Uterus (tissue), 4 donors: ENCODE data around the gene SLC35E1. TPM values are rescaled to one million over a fixed set of nuclear protein-coding genes. Genes with fewer than 3 reads are reported as not detected.

Experiments
- DNase-seq, 2 donors: peaks; one replicate each; pipeline ENCODE4 v3.0.0-alpha.2; 2019 to 2020
- H3K27ac ChIP-seq, 2 donors: fragments of 200-600 bp; sonication (generic); 1 replicate in 1 of 2; 2 replicates in 1 of 2; pipeline ENCODE4 v1.5.1; 2016 to 2018
- H3K27me3 ChIP-seq, 2 donors: fragments of 200-600 bp; sonication (generic); one replicate each; pipeline ENCODE4 v1.5.1; 2018 to 2019; ENCODE audit warnings: control low read depth in 1 of 2
- H3K36me3 ChIP-seq, 2 donors: fragments of 200-600 bp; sonication (generic); one replicate each; pipeline ENCODE4 v1.5.1; 2019; ENCODE audit warnings: control low read depth in 1 of 2
- H3K4me1 ChIP-seq, 2 donors: fragments of 200-600 bp; sonication (generic); one replicate each; pipeline ENCODE4 v1.5.1; 2018 to 2019; ENCODE audit warnings: control low read depth in 1 of 2
- H3K4me3 ChIP-seq, 2 donors: fragments of 200-600 bp; sonication (generic); 1 replicate in 1 of 2; 2 replicates in 1 of 2; pipeline ENCODE4 v1.5.1; 2018 to 2019; ENCODE audit warnings: mild to moderate bottlenecking in 1 of 2
- H3K9me3 ChIP-seq, 2 donors: fragments of 200-600 bp; sonication (generic); one replicate each; pipeline ENCODE4 v1.5.1; 2019; ENCODE audit warnings: control low read depth in 1 of 2
- POLR2A ChIP-seq, 2 donors: fragments of 450-650 bp; IDR thresholded peaks; one replicate each; pipeline ENCODE4 v1.6.1; 2016; ENCODE audit warnings: antibody characterized with exemption in 2 of 2, mild to moderate bottlenecking in 1 of 2, moderate library complexity in 1 of 2
- intact Hi-C: fragments of 100-400 bp; cut with DNase I; formaldehyde crosslinking; loops from one replicate; pipeline ENCODE4 v1.15.1; 2023; ENCODE audit warnings: low total_unique reads
- total RNA-seq, 4 donors: library from RNA; depleted of rRNA in 3 of 4; stranded (reverse); fragments of >200 nt in 3 of 4; gene quantifications; one replicate each; pipeline versions ENCODE4 v1.1.0 to v1.2.4, GENCODE V29; 2014 to 2023
- TF ChIP-seq, protein P1 (sequence below), 4 experiments: fragments of 200-600 bp in 2 of 4; fragments of 450-650 bp in 2 of 4; sonication (generic) in 2 of 4; IDR thresholded peaks; one replicate each; pipeline ENCODE4 v1.5.1; 2016 to 2019; ENCODE audit warnings: antibody characterized with exemption in 4 of 4, mild to moderate bottlenecking in 2 of 4, moderate library complexity in 1 of 4
- donor health status: DM: yes; HTN: yes; CAD: no.

The SLC35E1 gene
- total RNA-seq, 4 donors from 2014 or later, result 10.2 to 39.8 (median 19.8) TPM

DNA sequence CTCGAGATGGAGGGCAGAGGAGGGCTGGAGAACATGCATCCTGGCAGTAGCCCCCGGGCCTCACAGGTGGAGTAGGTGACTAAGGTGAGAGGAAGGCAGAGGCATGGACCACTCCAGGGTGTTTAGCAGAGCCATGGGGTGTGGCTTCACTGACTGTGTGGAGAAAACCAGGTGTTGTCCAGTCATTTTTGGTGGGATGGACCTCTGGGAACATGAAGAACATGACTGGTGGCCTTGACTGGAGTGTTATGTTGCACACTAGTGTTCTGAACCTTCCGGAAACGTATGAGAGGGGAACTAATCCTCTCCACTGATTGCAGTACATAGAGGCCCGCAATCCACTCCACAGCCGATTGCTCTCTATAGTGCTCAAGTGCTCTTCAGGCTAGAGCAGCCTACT, 38.9 kb upstream of the SLC35E1 start:
- peaks cover 16 to 21% of the 10 kb centered on the region in 2 donors for H3K4me1 ChIP-seq
- no peak overlapping the region for H3K4me3 ChIP-seq
- DNase-seq, result no peak
- H3K27me3 ChIP-seq, result no peaks in the 10 kb centered on the region
- H3K9me3 ChIP-seq, result no peaks in the 10 kb centered on the region
- TF ChIP-seq POLR2A (IDR thresholded peaks at IDR 0.05), result no peak
- TF ChIP-seq, protein P1, sequence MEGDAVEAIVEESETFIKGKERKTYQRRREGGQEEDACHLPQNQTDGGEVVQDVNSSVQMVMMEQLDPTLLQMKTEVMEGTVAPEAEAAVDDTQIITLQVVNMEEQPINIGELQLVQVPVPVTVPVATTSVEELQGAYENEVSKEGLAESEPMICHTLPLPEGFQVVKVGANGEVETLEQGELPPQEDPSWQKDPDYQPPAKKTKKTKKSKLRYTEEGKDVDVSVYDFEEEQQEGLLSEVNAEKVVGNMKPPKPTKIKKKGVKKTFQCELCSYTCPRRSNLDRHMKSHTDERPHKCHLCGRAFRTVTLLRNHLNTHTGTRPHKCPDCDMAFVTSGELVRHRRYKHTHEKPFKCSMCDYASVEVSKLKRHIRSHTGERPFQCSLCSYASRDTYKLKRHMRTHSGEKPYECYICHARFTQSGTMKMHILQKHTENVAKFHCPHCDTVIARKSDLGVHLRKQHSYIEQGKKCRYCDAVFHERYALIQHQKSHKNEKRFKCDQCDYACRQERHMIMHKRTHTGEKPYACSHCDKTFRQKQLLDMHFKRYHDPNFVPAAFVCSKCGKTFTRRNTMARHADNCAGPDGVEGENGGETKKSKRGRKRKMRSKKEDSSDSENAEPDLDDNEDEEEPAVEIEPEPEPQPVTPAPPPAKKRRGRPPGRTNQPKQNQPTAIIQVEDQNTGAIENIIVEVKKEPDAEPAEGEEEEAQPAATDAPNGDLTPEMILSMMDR (IDR thresholded peaks at IDR 0.05), result no peak
- no peaks in the 10 kb centered on the region for H3K36me3 ChIP-seq
- intact Hi-C loops, result no loop called here
- H3K27ac ChIP-seq, result peak overlapping the region; percentile 80 to 96

DNA sequence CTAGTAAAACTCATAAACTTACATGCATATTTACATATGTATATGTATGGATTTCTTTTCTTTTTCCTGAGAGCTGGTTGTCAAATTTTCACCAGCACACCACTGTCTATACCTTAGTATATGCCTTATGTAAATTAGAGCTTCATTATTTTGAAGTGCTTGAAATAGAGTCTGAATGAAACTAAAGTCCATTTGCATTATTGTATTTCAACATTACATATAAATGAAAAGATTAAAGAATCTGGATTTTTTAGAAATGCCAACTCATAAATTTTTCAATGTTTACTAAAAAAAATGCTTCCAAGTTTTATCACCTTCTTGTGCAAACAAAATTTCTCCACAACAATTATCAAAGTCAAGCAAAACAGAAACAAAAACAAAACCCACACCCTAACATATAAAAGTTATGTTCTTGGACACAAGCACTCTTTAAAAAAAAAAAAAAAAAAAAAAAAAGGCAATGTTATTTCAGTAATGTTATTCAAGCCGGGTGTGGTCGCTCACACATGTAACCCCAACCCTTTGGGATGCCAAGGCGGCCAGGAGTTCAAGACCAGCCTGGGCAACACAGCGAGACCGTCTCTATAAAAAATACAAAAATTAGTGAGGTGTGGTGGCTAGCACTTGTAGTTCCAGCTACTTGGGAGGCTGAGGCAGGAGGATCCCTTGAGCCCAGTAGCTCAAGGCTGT, 37.4 kb upstream of the SLC35E1 start:
- DNase-seq, result no peak
- intact Hi-C loops, result no loop called here
- TF ChIP-seq, protein P1 (IDR thresholded peaks at IDR 0.05), result no peak
- TF ChIP-seq POLR2A (IDR thresholded peaks at IDR 0.05), result no peak
- Histone ChIP-seq H3K27me3 (no peaks in the 10 kb centered on the region), H3K9me3 (no peaks in the 10 kb centered on the region), H3K27ac (peak overlapping the region; percentile 80 to 96), H3K4me1 (peaks cover 16 to 18% of the 10 kb centered on the region in 2 donors), H3K36me3 (no peaks in the 10 kb centered on the region), H3K4me3 (no peak overlapping the region)

DNA sequence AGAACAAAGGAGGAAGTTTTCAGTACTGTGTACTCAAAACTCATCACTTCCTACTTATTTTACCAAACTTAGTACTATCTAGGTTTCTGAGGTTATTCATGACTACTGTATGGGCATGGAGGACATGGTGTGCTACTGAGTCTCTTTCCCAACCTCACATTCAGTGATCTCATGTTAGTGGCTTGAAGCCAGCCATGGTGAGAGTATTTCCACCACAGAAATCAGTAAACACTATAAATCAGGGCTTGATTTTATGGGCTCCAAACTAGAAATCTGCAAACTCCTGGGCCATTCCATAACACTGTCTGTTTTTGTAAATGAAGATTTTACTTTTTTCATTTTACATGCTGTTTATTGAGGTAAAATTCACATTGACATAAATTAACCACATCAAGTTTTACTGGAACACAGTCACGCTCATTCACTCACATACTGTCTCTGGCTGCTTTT, 36.1 kb upstream of the SLC35E1 start:
- Histone ChIP-seq H3K36me3 (no peaks in the 10 kb centered on the region), H3K4me3 (no peak overlapping the region), H3K27ac (peak overlapping the region; percentile 88 to 96), H3K27me3 (no peaks in the 10 kb centered on the region), H3K9me3 (no peaks in the 10 kb centered on the region), H3K4me1 (peaks cover 16 to 18% of the 10 kb centered on the region in 2 donors)
- intact Hi-C loops, result no loop called here
- TF ChIP-seq, protein P1 (IDR thresholded peaks at IDR 0.05), result no peak
- TF ChIP-seq POLR2A (IDR thresholded peaks at IDR 0.05), result no peak
- DNase-seq, result peak; percentile 70 to 93

DNA sequence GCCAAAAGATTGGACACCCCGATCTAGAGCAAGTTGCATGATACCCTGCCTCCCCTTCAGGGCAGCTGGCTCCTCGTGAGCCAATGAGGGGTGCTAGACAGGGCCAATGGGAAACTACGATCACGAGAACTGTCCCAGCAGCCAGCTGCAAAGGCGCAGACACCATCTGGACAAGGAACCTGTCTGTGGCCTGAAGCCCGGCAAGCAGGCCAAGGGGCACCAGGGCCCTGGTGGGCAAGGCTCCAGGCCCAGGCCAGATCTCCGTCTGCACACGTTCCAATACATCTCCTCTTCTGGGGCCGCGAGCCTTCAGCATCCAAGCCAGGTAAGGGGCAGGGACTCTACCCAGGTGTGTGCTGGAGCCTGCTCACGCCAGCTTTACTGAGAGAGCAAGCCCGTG, 35.6 kb upstream of the SLC35E1 start:
- no peak for DNase-seq
- peaks cover 16 to 18% of the 10 kb centered on the region in 2 donors for H3K4me1 ChIP-seq
- intact Hi-C loops, result no loop called here
- peak overlapping the region; percentile 88 to 96 for H3K27ac ChIP-seq
- no peaks in the 10 kb centered on the region for H3K9me3 ChIP-seq
- H3K4me3 ChIP-seq, result no peak overlapping the region
- TF ChIP-seq POLR2A (IDR thresholded peaks at IDR 0.05), result no peak
- TF ChIP-seq, protein P1 (IDR thresholded peaks at IDR 0.05), result no peak
- no peaks in the 10 kb centered on the region for H3K36me3 ChIP-seq
- H3K27me3 ChIP-seq, result no peaks in the 10 kb centered on the region

DNA sequence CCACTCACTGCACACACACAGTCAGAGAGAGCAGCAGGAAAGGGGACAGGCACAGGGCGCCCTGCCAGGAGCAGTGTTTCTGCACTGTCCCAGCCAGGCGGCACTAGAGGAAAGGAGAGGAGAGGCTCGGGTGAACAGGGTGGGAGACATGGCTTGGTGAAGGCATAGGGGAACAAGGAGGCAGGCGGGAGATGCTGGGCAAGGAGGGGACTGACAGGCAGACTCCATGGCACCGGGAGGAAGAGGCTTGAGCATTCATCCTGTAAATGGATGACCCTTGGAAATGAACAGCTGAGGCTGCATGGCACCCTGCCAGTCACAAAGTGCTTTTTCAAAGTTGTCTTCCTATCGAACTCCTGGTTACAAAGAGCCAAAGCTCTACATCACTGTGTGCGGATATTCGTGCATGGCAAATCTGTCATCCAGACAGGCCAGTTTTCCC, 33.4 kb upstream of the SLC35E1 start:
- Histone ChIP-seq H3K9me3 (no peaks in the 10 kb centered on the region), H3K36me3 (no peaks in the 10 kb centered on the region), H3K4me3 (no peak overlapping the region), H3K27ac (peak overlapping the region; percentile 88 to 96), H3K27me3 (no peaks in the 10 kb centered on the region), H3K4me1 (peaks cover 10 to 18% of the 10 kb centered on the region in 2 donors)
- intact Hi-C loops, result no loop called here
- DNase-seq, result peak in 1 of 2 donors; percentile 44
- no peak for TF ChIP-seq POLR2A (IDR thresholded peaks at IDR 0.05)
- TF ChIP-seq, protein P1 (IDR thresholded peaks at IDR 0.05), result no peak
